Tibial nerve (tissue), 4 donors: ENCODE results near the gene CNTN5.

Experiments used
- EP300 ChIP-seq, 2 donors: sonication (generic); formaldehyde crosslinking; IDR thresholded peaks; one replicate each; pipeline ENCODE4 v1.6.1; 2017; ENCODE audit warnings: antibody characterized with exemption in 2 of 2, mild to moderate bottlenecking in 1 of 2
- POLR2A ChIP-seq, 2 donors: fragments of 450-650 bp; IDR thresholded peaks; one replicate each; pipeline ENCODE4 v1.6.1; 2017; ENCODE audit warnings: antibody characterized with exemption in 2 of 2, mild to moderate bottlenecking in 2 of 2, moderate library complexity in 2 of 2
- TF ChIP-seq, protein P1 (sequence below), 5 experiments: fragments of 200-600 bp in 3 of 5; fragments of 450-650 bp in 2 of 5; sonication (generic) in 3 of 5; IDR thresholded peaks; one replicate each; pipeline ENCODE4 v1.5.1; 2016 to 2019; ENCODE audit warnings: antibody characterized with exemption in 5 of 5, mild to moderate bottlenecking in 3 of 5, moderate library complexity in 2 of 5

DNA sequence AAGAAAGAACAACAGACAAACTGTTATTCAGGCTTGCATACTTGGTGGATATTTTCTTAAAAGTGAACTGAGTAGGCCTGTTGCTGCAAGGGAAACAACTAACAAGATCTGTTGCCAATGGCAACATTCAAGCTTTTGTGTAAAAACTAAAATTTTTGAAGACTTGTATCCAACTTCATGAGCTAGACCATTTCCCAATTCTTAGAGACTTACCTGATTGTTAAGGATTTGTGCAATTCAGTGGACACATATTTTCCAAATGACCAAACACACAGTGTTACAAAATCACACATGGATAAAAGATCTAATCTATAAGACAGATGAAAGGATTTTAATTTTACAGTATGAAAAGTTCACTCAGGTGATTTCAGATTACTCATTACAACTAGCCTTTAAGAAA, 564.1 kb downstream of the CNTN5 start:
- no peak for TF ChIP-seq POLR2A (IDR thresholded peaks at IDR 0.05)
- TF ChIP-seq, protein P1, sequence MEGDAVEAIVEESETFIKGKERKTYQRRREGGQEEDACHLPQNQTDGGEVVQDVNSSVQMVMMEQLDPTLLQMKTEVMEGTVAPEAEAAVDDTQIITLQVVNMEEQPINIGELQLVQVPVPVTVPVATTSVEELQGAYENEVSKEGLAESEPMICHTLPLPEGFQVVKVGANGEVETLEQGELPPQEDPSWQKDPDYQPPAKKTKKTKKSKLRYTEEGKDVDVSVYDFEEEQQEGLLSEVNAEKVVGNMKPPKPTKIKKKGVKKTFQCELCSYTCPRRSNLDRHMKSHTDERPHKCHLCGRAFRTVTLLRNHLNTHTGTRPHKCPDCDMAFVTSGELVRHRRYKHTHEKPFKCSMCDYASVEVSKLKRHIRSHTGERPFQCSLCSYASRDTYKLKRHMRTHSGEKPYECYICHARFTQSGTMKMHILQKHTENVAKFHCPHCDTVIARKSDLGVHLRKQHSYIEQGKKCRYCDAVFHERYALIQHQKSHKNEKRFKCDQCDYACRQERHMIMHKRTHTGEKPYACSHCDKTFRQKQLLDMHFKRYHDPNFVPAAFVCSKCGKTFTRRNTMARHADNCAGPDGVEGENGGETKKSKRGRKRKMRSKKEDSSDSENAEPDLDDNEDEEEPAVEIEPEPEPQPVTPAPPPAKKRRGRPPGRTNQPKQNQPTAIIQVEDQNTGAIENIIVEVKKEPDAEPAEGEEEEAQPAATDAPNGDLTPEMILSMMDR (IDR thresholded peaks at IDR 0.05), result no peak
- no peak for TF ChIP-seq EP300 (IDR thresholded peaks at IDR 0.05)
